ENCODE measurements around the gene GRIK3. TPM values are rescaled to one million over a fixed set of nuclear protein-coding genes. Genes with fewer than 3 reads are reported as not detected.

GRIK3 gene
- total and polyA plus RNA-seq, 12 donors, result 0.09 to 3.1 (median 0.69) TPM

- 43 to 52% (median 46%) methylated on average over 5 of the region's 5 CpGs for whole genome bisulfite sequencing, 4 donors
- intact Hi-C loops (cut with DNase I), result no loop called here
- Histone ChIP-seq H3K9me3 (replicated peaks in 1 of 3) (no peaks in the 10 kb centered on the region), H3K4me3 (no peak overlapping the region), H3K27me3 (no peaks in the 10 kb centered on the region), H3K4me1 (replicated peaks in 1 of 2) (no peaks in the 10 kb centered on the region), H3K27ac (no peak overlapping the region), H3K36me3 (replicated peaks in 1 of 2) (no peaks in the 10 kb centered on the region)
- no peak for TF ChIP-seq POLR2A (IDR thresholded peaks at IDR 0.05)
- TF ChIP-seq, protein P1, sequence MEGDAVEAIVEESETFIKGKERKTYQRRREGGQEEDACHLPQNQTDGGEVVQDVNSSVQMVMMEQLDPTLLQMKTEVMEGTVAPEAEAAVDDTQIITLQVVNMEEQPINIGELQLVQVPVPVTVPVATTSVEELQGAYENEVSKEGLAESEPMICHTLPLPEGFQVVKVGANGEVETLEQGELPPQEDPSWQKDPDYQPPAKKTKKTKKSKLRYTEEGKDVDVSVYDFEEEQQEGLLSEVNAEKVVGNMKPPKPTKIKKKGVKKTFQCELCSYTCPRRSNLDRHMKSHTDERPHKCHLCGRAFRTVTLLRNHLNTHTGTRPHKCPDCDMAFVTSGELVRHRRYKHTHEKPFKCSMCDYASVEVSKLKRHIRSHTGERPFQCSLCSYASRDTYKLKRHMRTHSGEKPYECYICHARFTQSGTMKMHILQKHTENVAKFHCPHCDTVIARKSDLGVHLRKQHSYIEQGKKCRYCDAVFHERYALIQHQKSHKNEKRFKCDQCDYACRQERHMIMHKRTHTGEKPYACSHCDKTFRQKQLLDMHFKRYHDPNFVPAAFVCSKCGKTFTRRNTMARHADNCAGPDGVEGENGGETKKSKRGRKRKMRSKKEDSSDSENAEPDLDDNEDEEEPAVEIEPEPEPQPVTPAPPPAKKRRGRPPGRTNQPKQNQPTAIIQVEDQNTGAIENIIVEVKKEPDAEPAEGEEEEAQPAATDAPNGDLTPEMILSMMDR (IDR thresholded peaks at IDR 0.05), result no peak
- DNase-seq, result no peak
Observed at GRCh38 chr1:37009521-37009920, 24.8 kb downstream of the GRIK3 start.

GRCh38 chr1:37006132-37006868, 28.0 kb downstream of the GRIK3 start:
- Histone ChIP-seq H3K4me1 (replicated peaks in 1 of 2) (no peaks in the 10 kb centered on the region), H3K36me3 (replicated peaks in 1 of 2) (no peaks in the 10 kb centered on the region), H3K9me3 (replicated peaks in 1 of 3) (no peaks in the 10 kb centered on the region), H3K27ac (no peak overlapping the region), H3K4me3 (no peak overlapping the region), H3K27me3 (no peaks in the 10 kb centered on the region)
- intact Hi-C loops (cut with DNase I), result no loop called here
- DNase-seq, result no peak
- 66 to 74% (median 70%) methylated on average over 6 to 11 of the region's 11 CpGs for WGBS, 4 donors
- TF ChIP-seq, protein P1 (IDR thresholded peaks at IDR 0.05), result no peak
- no peak for TF ChIP-seq POLR2A (IDR thresholded peaks at IDR 0.05)

- H3K9me3 ChIP-seq (replicated peaks in 1 of 3), result no peaks in the 10 kb centered on the region
- DNase-seq, result no peak
- no peak overlapping the region for H3K27ac ChIP-seq
- intact Hi-C loops (cut with DNase I), result no loop called here
- WGBS, 4 donors, result 87 to 96% (median 94%) methylated on average over 3 of the region's 3 CpGs
- H3K4me3 ChIP-seq, result no peak overlapping the region
- TF ChIP-seq, protein P1 (IDR thresholded peaks at IDR 0.05), result no peak
- no peak for TF ChIP-seq POLR2A (IDR thresholded peaks at IDR 0.05)
- H3K36me3 ChIP-seq (replicated peaks in 1 of 2), result no peaks in the 10 kb centered on the region
- no peaks in the 10 kb centered on the region for H3K27me3 ChIP-seq
- no peaks in the 10 kb centered on the region for H3K4me1 ChIP-seq (replicated peaks in 1 of 2)
Observed at GRCh38 chr1:37002898-37003297, 31.4 kb downstream of the GRIK3 start.

DNA sequence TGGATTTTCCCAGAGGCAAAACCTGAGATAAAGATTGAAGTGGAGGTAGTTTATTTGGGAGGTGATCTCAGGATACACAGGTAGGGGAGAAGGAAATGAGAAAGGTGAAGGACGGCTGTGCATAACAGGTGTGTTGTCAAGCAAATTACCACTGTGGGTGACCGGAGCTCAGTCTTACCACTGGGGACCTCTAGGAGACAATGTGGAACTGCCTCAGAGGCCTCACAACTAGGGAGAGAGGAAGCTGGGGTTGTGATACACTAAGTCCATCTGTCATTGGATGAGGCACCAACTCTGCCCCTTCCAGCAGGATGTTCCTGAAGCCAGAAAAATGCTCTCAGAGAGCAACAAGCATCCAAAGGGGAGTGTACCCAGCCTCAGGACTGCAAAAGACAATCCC, 32.6 kb downstream of the GRIK3 start:
- 51 to 66% (median 54%) methylated on average over 2 of the region's 2 CpGs for WGBS, 4 donors
- TF ChIP-seq POLR2A (IDR thresholded peaks at IDR 0.05), result no peak
- TF ChIP-seq, protein P1 (IDR thresholded peaks at IDR 0.05), result no peak
- Histone ChIP-seq H3K4me1 (replicated peaks in 1 of 2) (no peaks in the 10 kb centered on the region), H3K27ac (no peak overlapping the region), H3K9me3 (replicated peaks in 1 of 3) (no peaks in the 10 kb centered on the region), H3K36me3 (replicated peaks in 1 of 2) (no peaks in the 10 kb centered on the region), H3K4me3 (no peak overlapping the region), H3K27me3 (no peaks in the 10 kb centered on the region)
- intact Hi-C loops (cut with DNase I), result no loop called here
- DNase-seq, result no peak
